Adipose tissue (tissue), 3 donors: Measurements from ENCODE around the gene NFKBIL1. TPM values are rescaled to one million over a fixed set of nuclear protein-coding genes. Genes with fewer than 3 reads are reported as not detected.
"Not testable (repeated sequence)": the region's sequence is repeated elsewhere in the genome, so short reads cannot be mapped to it uniquely, and the experiment has no call there.

Source experiments
- H3K27ac ChIP-seq: one replicate; pipeline ENCODE4 v1.5.1; 2013; ENCODE audit warnings: low read depth, low read length
- WGBS, 3 donors: extraction: QIAGEN DNeasy Blood & Tissue Kit; methylation state at CpG; one replicate each; pipeline ENCODE4 v1.1.7; 2013; 5-methylcytosine and 5-hydroxymethylcytosine counted together
- polyA plus RNA-seq, 3 donors: library from polyadenylated mRNA; stranded (reverse); fragments of 200-250 nt; gene quantifications; one replicate each; pipeline ENCODE4 v1.2.3, GENCODE V29; 2013
- donor health status: healthy with polysubstance abuse.
- donor health status: Bipolar disorder and iron deficiency.
- donor health status: healthy.

The NFKBIL1 gene
- polyA plus RNA-seq, result 10 to 100 TPM; 21.5 to 40.3 (median 25.0) TPM

- no peak within 1 kb of the TSS for H3K27ac ChIP-seq
- WGBS, 3 donors, result 0% methylated on average over 25 of the region's 25 CpGs
Observed at GRCh38 chr6:31546958-31547726, at the start of gene NFKBIL1. NFKBIL1 (plus strand) TSS chr6:31547608; CDS start chr6:31547695, 87 bp downstream.

DNA sequence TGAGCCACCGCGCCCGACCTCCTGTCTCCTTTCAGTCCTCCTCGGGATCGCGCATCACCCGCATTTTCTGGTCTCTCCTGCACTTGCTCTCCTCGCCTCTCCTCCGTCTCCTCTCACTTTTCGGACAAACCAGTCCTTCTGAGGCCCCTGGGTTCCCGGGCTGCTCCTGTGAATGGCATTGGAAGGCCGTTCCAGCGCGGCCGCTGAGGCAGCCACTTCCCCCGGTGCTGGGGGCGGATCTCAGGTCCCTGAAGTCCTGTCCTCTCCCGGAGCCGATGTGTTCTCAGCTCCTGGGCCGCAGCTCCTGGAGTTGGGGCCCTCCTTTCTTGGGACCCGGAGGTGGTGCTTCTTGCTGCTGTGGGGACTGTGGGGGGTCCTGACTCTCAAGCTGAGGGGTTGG is 48.7 kb upstream of the NFKBIL1 start:
- WGBS, 3 donors, result 10 to 23% (median 12%) methylated on average over 20 to 21 of the region's 21 CpGs
- no peak overlapping the region for H3K27ac ChIP-seq

DNA sequence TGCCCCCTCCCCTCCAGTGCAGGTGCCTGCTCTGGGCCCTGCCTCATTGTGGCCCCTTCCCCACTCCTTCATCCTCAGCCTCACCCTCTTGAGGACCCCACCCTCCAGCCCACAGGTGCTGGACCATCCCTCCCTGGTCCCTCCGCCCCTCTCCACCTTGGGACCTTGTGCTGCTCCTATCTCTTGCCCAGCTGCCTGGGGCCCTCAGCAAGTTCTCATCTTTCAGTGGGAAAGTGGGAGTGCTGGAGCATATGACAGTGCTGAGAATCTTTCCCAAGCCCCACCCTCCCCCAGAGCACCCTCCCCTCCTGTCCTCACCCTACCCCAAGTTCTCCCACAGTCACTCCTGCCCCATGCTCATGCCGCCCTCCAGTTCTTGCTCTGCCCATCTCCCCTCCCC is 47.8 kb upstream of the NFKBIL1 start:
- H3K27ac ChIP-seq, result not testable (repeated sequence)
- WGBS, 3 donors, result 100% methylated on average over 1 of the region's 2 CpGs; no CpG with 5 or more reads in 1 of the 3 donors

- H3K27ac ChIP-seq, result no peak overlapping the region
Observed at GRCh38 chr6:31502586-31502985, 44.8 kb upstream of the NFKBIL1 start.

DNA sequence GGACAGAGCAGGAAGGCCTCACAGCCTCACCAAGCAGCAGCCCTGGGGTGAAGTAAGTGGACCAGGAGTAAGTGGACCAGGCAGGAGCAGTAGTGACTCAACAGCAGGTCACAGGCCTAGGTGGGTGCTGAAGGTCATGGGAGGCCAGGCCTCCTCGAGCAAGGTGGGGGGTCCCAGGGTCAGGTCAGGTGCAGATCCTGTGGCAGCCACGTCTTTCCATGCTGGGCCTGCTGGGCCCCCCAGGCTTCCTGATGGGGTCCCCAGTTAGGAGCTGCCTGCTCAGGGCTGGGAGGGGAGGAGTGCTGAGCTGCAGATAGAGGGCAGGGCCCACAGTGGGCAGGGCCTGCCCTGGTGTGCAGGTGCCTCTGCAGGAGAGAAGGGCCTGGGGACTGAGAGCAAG is 38.4 kb upstream of the NFKBIL1 start:
- 42 to 80% (median 45%) methylated on average over 1 to 2 of the region's 2 CpGs for WGBS, 3 donors
- not testable (repeated sequence) for H3K27ac ChIP-seq

DNA sequence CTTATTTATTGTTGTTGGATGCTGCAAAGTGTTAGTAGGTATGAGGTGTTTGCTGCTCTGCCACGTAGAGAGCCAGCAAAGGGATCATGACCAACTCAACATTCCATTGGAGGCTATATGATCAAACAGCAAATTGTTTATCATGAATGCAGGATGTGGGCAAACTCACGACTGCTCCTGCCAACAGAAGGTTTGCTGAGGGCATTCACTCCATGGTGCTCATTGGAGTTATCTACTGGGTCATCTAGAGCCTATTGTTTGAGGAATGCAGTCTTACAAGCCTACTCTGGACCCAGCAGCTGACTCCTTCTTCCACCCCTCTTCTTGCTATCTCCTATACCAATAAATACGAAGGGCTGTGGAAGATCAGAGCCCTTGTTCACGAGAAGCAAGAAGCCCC is 37.4 kb upstream of the NFKBIL1 start:
- no peak overlapping the region for H3K27ac ChIP-seq
- 68 to 83% (median 77%) methylated on average over 4 of the region's 4 CpGs for WGBS, 3 donors

- 67 to 86% (median 85%) methylated on average over 4 to 5 of the region's 5 CpGs for WGBS, 3 donors
- no peak overlapping the region for H3K27ac ChIP-seq
Observed at GRCh38 chr6:31513456-31514165, 33.8 kb upstream of the NFKBIL1 start.

- WGBS, 3 donors, result 76 to 84% (median 81%) methylated on average over 3 of the region's 3 CpGs
- no peak overlapping the region for H3K27ac ChIP-seq
Observed at GRCh38 chr6:31521835-31522234, 25.6 kb upstream of the NFKBIL1 start.

GRCh38 chr6:31525553-31525931 is 21.9 kb upstream of the NFKBIL1 start:
- H3K27ac ChIP-seq, result no peak overlapping the region
- WGBS, 3 donors, result 70 to 79% (median 73%) methylated on average over 8 of the region's 8 CpGs

- WGBS, 3 donors, result 68 to 83% (median 72%) methylated on average over 4 of the region's 4 CpGs
- H3K27ac ChIP-seq, result no peak overlapping the region
Observed at GRCh38 chr6:31525932-31526591, 21.3 kb upstream of the NFKBIL1 start.

- H3K27ac ChIP-seq, result no peak overlapping the region
- 69 to 94% (median 89%) methylated on average over 4 of the region's 4 CpGs for WGBS, 3 donors
Observed at GRCh38 chr6:31528307-31528777, 19.1 kb upstream of the NFKBIL1 start.

DNA sequence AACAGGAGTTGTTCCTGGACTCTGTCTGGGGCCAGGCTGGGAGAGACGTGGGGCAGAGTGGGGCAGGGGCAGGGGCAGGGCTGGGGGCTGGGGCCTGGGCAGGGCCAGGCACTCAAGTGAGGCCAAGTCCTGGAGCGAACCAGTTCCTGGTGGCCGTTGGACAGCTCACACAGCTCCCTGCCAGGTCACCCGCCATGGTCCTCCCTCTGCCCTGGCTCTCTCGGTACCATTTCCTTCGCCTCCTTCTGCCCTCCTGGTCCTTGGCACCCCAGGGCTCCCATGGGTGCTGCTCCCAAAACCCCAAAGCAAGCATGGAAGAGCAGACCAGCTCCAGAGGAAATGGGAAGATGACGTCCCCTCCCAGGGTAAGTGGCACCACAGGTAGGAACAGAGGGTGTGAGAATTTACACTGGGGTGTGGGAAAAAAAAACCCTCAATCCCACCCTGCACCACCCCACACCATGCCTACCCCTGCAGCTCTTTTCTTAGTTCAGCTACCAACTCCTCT is 18.5 kb upstream of the NFKBIL1 start, which contains the start of gene MCCD1:
Gene MCCD1 (plus strand): TSS at position 142 of the 508 bp plus-strand sequence. CDS start 53 bp downstream, at position 195.
- no peak within 1 kb of the TSS for H3K27ac ChIP-seq
- whole genome bisulfite sequencing, 3 donors, result 46 to 68% (median 59%) methylated on average over 7 of the region's 7 CpGs

- WGBS, 3 donors, result 36 to 54% (median 53%) methylated on average over 12 of the region's 12 CpGs
- no peak overlapping the region for H3K27ac ChIP-seq
Observed at GRCh38 chr6:31529329-31530150, 17.9 kb upstream of the NFKBIL1 start.

DNA sequence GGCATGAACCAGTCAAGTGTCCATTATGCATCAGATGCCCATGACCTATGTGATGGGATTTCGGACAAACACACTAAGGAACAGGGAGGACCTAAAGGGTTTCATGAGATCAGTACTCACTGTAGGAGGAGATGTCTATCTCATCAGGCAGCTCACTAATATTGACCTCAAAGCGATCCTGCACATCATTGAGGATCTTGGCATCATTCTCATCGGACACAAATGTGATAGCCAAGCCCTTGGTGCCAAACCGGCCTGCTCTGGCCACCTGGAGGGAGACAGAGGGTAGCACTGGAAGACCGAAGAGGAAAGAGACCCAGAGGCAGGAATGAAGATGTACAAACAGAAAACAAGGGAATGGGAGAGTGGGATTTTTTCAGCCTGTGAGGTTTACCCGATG is 16.7 kb upstream of the NFKBIL1 start:
- H3K27ac ChIP-seq, result no peak overlapping the region
- WGBS, 3 donors, result 68 to 73% (median 71%) methylated on average over 5 to 6 of the region's 6 CpGs

GRCh38 chr6:31531162-31531561 is 16.2 kb upstream of the NFKBIL1 start:
- WGBS, 3 donors, result 88 to 91% (median 90%) methylated on average over 7 of the region's 7 CpGs

DNA sequence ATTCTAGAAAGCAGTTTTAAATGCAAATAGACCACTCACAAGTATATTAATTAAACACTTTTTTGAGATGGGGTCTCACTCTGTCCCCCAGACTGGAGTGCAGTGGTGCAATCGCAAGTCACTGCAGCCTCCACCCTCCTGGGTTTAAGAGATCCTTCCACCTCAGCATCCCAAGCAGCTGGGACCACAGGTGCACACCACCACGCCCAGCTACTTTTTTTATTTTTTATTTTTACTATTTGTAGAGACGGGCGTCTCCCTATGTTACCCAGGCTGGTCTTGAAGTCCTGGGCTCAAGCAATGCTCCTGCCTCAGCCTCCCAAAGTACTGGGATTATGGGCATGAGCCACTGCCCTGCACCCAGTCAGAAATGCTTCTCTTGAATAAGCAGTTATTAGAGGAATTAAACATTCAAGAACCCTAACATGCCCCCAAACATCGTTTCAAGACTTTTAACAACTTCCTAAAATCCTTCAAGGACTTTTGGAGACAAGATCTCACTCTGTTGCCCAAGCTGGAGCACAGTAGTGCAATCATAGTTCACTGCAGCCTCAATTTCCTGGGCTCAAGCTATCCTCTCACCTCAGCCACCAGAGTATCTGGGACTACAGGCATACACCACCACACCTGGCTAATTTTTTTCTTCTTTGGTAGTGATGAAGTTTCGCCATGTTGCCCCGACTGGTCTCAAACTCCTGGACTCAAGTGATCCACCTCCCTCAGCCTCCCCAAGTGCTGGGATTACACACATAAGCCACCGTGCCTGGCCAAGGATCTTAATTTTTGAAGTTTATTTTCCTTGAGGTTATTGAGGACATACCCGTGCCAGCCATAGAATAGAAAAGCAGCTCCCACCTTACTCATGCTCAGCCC is 15.4 kb upstream of the NFKBIL1 start:
- 70 to 77% (median 72%) methylated on average over 9 of the region's 9 CpGs for WGBS, 3 donors
- H3K27ac ChIP-seq, result no peak overlapping the region

More at GRCh38 chr6:31531162-31531561, 16.2 kb upstream of the NFKBIL1 start:
- H3K27ac ChIP-seq, result no peak overlapping the region
